NK-92 (cell line): ENCODE measurements around the gene KMT2C.

ENCODE experiments used
- DNase-seq: peaks from one replicate; lab custom pipeline; 2025; ENCODE audit not compliant: unreplicated experiment; lab: John Stamatoyannopoulos, UW

The KMT2C gene

DNA sequence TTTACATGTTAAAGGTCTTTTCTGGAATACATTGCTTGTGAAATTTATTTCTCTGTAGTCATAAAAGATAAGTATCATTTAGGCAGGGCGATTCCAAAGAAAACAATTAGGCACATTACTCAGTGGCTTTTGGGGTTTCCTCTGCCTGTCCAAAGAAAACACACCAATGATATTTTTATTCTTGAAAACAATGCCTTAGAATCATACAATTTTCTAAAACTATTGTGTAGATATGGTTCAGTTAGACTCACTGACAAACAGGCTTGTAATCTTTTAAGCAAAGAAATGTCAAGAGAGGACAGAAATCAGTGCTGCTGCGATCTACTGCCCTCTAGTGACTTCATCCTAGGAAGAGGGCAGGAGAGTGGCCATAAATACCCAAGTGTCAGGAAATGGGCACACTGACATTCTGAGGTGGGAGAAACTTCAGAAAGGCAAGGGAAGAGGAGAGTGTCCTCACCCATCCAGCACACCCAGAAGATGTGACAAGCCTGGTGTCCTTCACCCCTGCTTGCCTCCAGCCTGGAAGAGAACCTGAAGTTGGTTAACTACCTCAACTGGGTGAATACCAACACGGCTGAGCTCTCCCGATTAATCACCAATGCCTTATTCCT is 289.8 kb downstream of the KMT2C start:
- no peak for DNase-seq

- no peak for DNase-seq
These were observed 291.1 kb downstream of the KMT2C start for GRCh38 chr7:152144557-152145245.

GRCh38 chr7:152142976-152143595 is 292.7 kb downstream of the KMT2C start:
- DNase-seq, result no peak

DNA sequence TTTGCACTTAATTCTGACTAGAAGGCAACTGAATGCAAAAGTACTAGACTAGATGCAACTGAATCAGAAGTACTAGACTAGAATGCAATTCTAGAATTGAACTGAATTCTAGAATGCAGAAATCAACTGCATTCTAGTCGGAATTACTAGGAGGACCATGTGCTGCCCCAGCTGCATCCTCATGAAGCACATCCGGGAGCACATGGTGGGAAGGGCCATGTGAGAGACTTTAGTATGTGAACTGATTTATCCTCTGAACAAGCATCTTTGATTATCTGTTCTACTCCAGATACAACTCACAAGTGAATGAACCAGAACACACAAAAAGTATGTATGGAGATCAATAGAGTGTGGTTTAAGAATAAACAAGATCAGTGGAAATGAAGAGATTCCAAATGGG is 295.2 kb downstream of the KMT2C start:
- DNase-seq, result no peak

DNA sequence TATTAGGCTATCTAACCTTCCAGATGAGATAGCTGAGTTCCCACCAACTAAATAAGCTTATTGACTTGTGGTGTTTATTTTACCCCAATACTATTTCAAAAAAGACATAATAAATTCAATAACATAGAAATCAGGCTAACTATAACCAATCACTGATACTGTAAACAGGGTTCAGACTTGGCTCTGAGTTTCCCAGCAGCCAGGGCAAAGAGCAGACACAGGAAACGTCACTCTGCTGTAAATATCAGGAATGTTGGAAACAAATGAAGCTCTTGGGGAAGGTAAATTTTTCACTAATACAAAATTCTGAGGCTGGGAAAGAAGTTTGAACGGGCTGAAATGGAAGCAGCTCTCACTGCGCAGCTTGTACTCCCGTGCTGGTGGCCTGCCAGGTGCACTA is 295.7 kb downstream of the KMT2C start:
- DNase-seq, result no peak

DNA sequence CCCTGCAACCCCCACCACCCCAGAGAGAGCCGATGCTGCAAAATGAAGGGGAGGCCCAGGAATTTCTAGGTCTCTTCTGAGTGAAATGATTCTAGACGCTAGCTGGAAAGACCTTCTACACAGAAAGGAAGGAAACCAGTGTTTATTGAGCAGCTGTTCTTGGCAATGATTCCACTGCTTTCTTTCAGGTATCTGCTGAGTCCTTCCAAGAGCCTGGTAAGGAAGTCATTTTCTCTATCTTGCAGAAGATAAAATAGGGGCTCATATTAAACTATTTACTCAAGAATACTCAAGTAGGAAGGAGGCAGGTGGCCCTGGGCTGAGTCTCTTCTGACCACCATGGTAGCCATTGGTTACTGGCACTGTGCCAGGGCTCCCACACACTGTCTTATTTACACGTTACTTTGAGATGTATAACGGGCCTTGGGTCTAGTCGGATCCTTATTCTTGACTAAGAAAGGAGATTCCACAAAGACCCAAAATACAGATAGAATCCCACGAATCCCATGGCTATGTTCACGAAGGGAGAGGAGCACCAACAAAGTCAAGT is 298.3 kb downstream of the KMT2C start:
- no peak for DNase-seq

- DNase-seq, result no peak
These were observed 299.1 kb downstream of the KMT2C start for GRCh38 chr7:152136686-152137085.

DNA sequence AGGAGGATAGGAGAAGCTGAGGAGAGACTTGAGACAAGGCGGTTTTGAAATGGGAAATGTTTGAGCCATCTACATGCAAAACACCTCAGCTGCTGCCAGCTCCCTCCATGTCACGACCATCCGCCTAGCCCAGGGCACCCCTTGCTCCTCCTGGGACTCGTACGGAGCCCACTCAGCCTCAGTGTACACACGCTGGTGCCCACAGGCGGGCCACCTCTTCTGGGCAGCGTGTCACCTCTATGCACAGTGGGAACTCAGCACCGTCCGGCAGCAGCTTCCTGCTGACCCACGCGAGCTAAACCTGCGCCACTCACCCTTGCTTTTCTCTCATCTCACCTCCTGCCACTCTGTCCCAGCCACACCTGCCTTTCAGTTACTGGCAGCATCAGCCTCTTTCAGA is 302.0 kb downstream of the KMT2C start:
- no peak for DNase-seq

DNA sequence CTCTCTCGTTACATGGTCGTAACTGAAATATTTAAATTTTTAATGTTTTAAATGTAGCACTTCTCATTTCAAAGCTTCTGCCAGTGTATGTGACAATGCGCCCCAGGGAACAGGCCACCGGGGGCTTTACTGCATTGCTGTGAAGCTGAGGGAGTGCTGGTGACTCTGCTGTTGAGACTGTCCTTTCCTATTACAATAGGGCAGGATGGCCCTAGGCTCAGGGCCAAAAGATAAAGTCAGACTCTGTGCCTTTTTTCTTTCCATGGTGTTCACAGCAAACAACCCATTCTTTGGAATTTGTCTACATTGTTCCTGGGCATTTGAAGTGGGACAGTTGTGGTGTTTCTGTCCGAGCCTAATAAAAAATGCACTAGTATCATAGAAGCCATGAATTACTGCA is 303.0 kb downstream of the KMT2C start:
- no peak for DNase-seq

GRCh38 chr7:152131981-152132494 is 303.8 kb downstream of the KMT2C start:
- DNase-seq, result no peak

DNA sequence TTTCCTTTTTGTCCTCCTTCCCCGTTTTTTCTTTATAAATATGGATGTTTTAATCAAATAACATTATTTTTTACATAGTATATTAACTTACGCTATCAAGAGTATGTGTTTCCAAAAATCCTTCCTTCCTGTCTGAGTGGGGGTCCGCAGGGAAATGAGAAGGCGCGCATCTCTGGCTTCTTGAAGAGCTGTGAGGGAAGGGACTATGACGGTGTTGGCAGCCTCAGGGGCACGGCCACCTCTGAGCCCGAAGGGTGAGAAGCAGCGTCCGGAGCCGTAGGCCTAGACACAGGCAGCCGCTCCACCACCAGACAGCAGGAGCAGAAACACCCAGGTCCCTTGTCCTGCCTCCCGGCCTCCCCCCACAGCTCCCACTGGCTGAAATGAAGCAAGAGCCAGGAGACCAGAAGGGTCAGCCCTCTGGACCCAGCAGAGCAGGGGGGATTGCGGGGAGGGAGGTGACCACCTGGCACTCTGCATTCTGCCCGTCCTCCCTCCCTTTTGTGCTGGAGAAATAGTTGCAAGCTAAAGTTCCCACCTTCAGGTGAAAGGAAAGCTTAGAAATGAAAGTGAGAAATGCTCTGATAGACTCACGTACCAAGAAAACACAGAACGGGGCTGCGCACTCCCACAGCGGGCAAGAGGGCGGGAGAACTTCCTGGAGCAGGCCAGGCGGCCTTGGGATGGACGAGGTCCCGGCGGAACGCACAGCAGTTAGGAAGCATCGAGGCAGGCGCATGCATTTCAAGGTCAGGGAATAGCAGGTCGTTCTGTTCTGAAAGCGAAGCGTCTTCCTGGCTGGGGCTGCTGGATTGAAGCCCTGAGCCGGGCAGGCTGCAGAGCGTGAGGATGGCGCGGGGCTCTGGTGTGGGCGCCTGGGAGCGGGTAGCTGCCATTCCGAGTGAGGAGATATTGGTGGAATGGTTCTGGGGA is 304.9 kb downstream of the KMT2C start:
- no peak for DNase-seq

GRCh38 chr7:152129682-152130081 is 306.1 kb downstream of the KMT2C start:
- DNase-seq, result no peak

DNA sequence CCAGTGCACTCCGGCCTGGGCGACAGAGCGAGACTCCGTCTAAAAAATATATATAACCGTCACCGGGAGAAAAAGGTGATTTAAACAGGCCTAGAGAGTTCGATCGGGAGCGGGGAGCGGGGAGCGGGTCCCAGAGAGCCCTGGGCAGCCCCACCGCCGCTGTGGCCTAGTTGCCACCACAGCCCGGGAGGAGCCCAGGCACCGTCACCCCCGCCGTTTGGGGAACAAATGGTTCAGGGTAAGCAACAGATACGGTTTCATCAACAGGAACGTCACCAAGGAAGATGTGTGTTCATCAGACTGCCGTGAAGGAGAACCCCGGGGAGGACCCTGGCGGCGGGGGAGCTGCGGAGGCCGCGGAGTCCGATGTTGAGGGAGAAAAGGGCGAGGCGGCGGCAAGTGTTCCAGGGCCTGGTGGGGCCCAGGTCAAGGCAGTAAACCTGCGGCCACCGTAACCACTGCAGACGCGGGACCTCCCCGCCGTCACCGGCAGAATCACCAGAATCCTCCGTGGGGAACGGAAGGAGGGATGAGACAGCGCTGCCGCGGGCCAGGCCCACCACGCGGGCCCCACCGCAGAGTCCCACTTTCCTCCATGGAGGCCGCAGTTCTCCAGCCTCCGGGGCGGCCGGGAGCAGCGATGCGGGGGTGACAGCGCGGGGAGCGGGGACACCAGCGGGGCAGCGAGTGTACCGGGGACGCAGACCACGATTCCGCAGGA is 306.9 kb downstream of the KMT2C start:
- no peak for DNase-seq

- DNase-seq, result no peak
These were observed 307.6 kb downstream of the KMT2C start for GRCh38 chr7:152128252-152128651.

GRCh38 chr7:152127229-152127628 is 308.6 kb downstream of the KMT2C start:
- DNase-seq, result no peak

DNA sequence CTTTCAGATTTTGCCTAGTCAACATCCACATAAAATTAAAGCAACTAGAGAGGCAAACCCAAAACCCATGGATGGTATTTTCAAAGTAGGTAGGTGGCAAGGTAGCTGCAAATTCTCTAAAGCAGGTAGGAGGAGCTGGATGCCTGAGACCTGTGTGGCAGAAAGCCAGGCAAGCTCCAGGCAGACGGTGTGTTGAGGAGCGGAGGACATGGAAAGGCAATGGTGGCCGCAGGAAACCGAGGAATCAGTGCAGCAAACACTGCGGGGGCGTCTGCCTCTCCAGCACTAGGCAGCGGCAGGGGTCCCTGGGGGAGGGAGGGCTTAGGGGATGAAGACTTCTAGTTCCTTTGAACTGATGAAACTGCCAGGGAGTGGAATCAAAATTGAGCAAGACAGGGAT is 309.1 kb downstream of the KMT2C start:
- DNase-seq, result no peak

- DNase-seq, result no peak
These were observed 313.3 kb downstream of the KMT2C start for GRCh38 chr7:152122540-152122939.

- DNase-seq, result no peak
These were observed 314.4 kb downstream of the KMT2C start for GRCh38 chr7:152121432-152121831.

GRCh38 chr7:152120776-152121175 is 315.0 kb downstream of the KMT2C start:
- DNase-seq, result no peak

- DNase-seq, result no peak
These were observed 315.6 kb downstream of the KMT2C start for GRCh38 chr7:152120210-152120609.
